Testis (tissue), 3 donors: ENCODE data around the gene PCCA. TPM values are rescaled to one million over a fixed set of nuclear protein-coding genes. Genes with fewer than 3 reads are reported as not detected.

Experiments used
- DNase-seq: peaks from one replicate; pipeline ENCODE4 v3.0.0-alpha.2; 2019
- H3K27ac ChIP-seq, 2 donors: fragments of 200-600 bp; sonication (generic); one replicate each; pipeline ENCODE4 v1.5.1; 2019
- H3K27me3 ChIP-seq: fragments of 200-600 bp; sonication (generic); one replicate; pipeline ENCODE4 v1.5.1; 2019
- H3K36me3 ChIP-seq: fragments of 200-600 bp; sonication (generic); one replicate; pipeline ENCODE4 v1.5.1; 2017; ENCODE audit warnings: low read depth; ENCODE audit errors: missing control alignments
- H3K4me1 ChIP-seq: fragments of 200-600 bp; sonication (generic); one replicate; pipeline ENCODE4 v1.5.1; 2019
- H3K4me3 ChIP-seq, 2 donors: fragments of 200-600 bp; sonication (generic); one replicate each; pipeline ENCODE4 v1.5.1; 2017 to 2019
- H3K9me3 ChIP-seq: fragments of 200-600 bp; sonication (generic); one replicate; pipeline ENCODE4 v1.5.1; 2017
- POLR2A ChIP-seq: fragments of 450-650 bp; IDR thresholded peaks from one replicate; pipeline ENCODE4 v1.6.1; 2017; ENCODE audit warnings: antibody characterized with exemption, mild to moderate bottlenecking, moderate library complexity
- WGBS, 2 donors: methylation state at CpG; one replicate each; pipeline ENCODE4 v1.1.5; 2018; 5-methylcytosine and 5-hydroxymethylcytosine counted together
- intact Hi-C: fragments of 100-400 bp; cut with DNase I; formaldehyde crosslinking; loops from one replicate; pipeline ENCODE4 v1.15.1; 2023; ENCODE audit warnings: low total_unique reads
- polyA plus RNA-seq: library from polyadenylated mRNA; stranded (reverse); fragments of 350-450 nt; fragmentation: Illumina TruSeq; extraction: RNeasy Lipid Tissue Mini Kit (QIAGEN cat#74804); gene quantifications from one replicate; pipeline ENCODE4 v1.2.3, GENCODE V29; 2014; ENCODE audit warnings: low read depth, low replicate concordance; ENCODE audit not compliant: insufficient read depth
- total RNA-seq, 2 donors: library from RNA; depleted of rRNA; stranded (reverse); fragments of >200 nt; gene quantifications; one replicate each; pipeline ENCODE4 v1.2.3, GENCODE V29; 2016
- TF ChIP-seq, protein P1 (sequence below), 3 experiments: fragments of 450-650 bp in 2 of 3; fragments of 200-600 bp in 1 of 3; sonication (generic) in 1 of 3; IDR thresholded peaks; one replicate each; pipeline ENCODE4 v1.5.1; 2016 to 2019; ENCODE audit warnings: antibody characterized with exemption in 3 of 3, mild to moderate bottlenecking in 2 of 3, moderate library complexity in 1 of 3

PCCA gene
- total and polyA plus RNA-seq, 3 donors from 2014 or later, result 17.9 to 56.2 (median 39.2) TPM

DNA sequence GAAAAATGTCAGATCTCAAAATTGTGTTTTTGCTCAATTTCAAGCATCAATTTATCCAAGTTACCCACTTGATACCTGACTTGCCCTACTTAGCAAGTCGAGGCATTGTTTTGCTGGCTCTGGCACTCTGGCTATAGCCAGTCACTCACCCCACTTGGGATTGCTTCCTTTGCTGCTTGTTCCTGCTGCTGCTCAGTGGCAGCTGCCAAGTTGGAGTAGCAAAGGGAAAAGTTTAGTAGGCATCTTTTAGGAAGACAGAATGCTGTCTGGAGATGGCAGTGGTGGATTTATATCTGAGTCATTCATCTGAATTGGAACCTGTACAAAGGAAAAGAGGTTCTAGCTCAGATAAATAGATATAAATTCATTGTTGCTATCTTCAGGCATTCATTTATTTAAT is 41.2 kb downstream of the PCCA start:
- Histone ChIP-seq H3K9me3 (no peaks in the 10 kb centered on the region), H3K27me3 (no peaks in the 10 kb centered on the region), H3K27ac (no peak overlapping the region), H3K4me1 (peaks cover 3% of the 10 kb centered on the region), H3K36me3 (no peaks in the 10 kb centered on the region), H3K4me3 (no peak overlapping the region)
- TF ChIP-seq POLR2A, result no peak
- TF ChIP-seq, protein P1, sequence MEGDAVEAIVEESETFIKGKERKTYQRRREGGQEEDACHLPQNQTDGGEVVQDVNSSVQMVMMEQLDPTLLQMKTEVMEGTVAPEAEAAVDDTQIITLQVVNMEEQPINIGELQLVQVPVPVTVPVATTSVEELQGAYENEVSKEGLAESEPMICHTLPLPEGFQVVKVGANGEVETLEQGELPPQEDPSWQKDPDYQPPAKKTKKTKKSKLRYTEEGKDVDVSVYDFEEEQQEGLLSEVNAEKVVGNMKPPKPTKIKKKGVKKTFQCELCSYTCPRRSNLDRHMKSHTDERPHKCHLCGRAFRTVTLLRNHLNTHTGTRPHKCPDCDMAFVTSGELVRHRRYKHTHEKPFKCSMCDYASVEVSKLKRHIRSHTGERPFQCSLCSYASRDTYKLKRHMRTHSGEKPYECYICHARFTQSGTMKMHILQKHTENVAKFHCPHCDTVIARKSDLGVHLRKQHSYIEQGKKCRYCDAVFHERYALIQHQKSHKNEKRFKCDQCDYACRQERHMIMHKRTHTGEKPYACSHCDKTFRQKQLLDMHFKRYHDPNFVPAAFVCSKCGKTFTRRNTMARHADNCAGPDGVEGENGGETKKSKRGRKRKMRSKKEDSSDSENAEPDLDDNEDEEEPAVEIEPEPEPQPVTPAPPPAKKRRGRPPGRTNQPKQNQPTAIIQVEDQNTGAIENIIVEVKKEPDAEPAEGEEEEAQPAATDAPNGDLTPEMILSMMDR (IDR thresholded peaks at IDR 0.05), result no peak
- intact Hi-C loops, result no loop called here
- DNase-seq, result no peak
- 46 to 55% methylated on average over 1 of the region's 1 CpG for WGBS, 2 donors

- no peak for DNase-seq
- no peaks in the 10 kb centered on the region for H3K36me3 ChIP-seq
- H3K27ac ChIP-seq, result no peak overlapping the region
- TF ChIP-seq, protein P1 (IDR thresholded peaks at IDR 0.05), result no peak
- no peak for TF ChIP-seq POLR2A
- no peak overlapping the region for H3K4me3 ChIP-seq
- H3K9me3 ChIP-seq, result no peaks in the 10 kb centered on the region
- H3K4me1 ChIP-seq, result peaks cover 3% of the 10 kb centered on the region
- 31% methylated on average over 6 of the region's 6 CpGs for WGBS, 2 donors
- H3K27me3 ChIP-seq, result no peaks in the 10 kb centered on the region
- intact Hi-C loops, result no loop called here
Observed at GRCh38 chr13:100130930-100131511, 42.1 kb downstream of the PCCA start.

- WGBS, 2 donors, result 82 to 88% methylated on average over 3 of the region's 3 CpGs
- TF ChIP-seq, protein P1 (IDR thresholded peaks at IDR 0.05), result no peak
- TF ChIP-seq POLR2A, result no peak
- no peaks in the 10 kb centered on the region for H3K36me3 ChIP-seq
- intact Hi-C loops, result no loop called here
- H3K4me1 ChIP-seq, result peaks cover 3% of the 10 kb centered on the region
- no peak for DNase-seq
- no peaks in the 10 kb centered on the region for H3K9me3 ChIP-seq
- no peak overlapping the region for H3K4me3 ChIP-seq
- no peaks in the 10 kb centered on the region for H3K27me3 ChIP-seq
- no peak overlapping the region for H3K27ac ChIP-seq
Observed at GRCh38 chr13:100131863-100132574, 43.1 kb downstream of the PCCA start.

DNA sequence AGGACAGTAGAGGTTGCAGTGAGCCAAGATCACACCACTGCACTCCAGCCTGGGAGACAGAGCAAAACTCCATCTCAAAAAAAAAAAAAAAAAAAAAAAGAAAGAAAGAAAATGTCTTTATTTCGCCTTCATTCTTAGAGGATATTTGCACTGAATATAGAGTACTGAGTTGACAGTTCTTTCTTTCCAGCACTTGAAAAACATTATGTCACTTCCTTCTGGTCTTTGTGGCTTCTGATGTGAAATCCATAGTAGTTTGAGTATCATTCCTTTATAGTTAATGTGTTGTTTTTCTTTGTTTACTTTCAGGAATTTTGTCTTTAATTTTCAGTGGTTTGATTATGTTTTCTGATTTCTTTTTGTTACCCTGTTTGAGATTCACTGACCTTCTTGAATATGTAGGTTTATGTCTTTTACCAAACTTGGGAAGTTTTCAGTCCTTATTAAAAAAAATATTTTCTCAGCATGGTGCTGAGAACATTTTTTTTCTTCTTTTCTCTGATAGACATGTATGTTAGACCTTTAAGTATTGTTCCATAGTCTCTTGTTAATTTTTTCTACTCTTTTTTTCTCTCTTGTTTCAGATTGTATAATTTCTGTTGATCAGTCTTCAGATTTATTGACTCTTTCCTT is 50.1 kb downstream of the PCCA start:
- Histone ChIP-seq H3K27ac (no peak overlapping the region), H3K27me3 (no peaks in the 10 kb centered on the region), H3K9me3 (no peaks in the 10 kb centered on the region), H3K4me1 (no peaks in the 10 kb centered on the region), H3K4me3 (no peak overlapping the region), H3K36me3 (no peaks in the 10 kb centered on the region)
- TF ChIP-seq, protein P1 (IDR thresholded peaks at IDR 0.05), result no peak
- TF ChIP-seq POLR2A, result no peak
- DNase-seq, result no peak
- intact Hi-C loops, result no loop called here
- WGBS, 2 donors, result 88 to 95% methylated on average over 1 of the region's 1 CpG
